HUDEP-2 (cell line): ENCODE results near the gene CDH13.

ENCODE experiments used
- DNase-seq, 76 experiments: peaks; one replicate each; lab custom pipeline; 2025; ENCODE audit not compliant: unreplicated experiment in 76 of 76; lab: John Stamatoyannopoulos, UW

CDH13 gene

GRCh38 chr16:82876951-82877350 is 250.2 kb downstream of the CDH13 start:
- no peak for DNase-seq

DNA sequence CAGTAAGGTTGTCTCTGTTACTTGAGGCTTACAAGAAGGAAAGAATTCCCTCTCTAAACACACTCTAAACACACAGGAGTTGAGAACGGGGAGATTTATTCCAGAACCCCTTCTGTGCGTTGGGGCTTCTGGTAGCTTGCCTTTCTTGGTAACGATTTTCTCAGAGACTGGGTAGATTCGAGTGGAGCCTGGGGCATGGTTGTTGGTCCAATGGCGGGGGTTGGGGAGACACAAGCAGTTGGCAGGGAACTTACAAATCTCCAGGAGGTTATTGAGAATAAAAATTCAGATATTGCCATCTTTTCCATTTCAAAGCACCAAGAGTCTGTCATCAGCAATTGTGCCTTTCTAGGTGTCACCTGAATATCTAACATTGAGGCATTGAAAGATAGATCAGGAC is 251.7 kb downstream of the CDH13 start:
- no peak for DNase-seq

GRCh38 chr16:82880346-82880745 is 253.6 kb downstream of the CDH13 start:
- no peak for DNase-seq

- DNase-seq = no peak
Observed at GRCh38 chr16:82881516-82881915, 254.7 kb downstream of the CDH13 start.

GRCh38 chr16:82882226-82882625 is 255.5 kb downstream of the CDH13 start:
- no peak for DNase-seq

DNA sequence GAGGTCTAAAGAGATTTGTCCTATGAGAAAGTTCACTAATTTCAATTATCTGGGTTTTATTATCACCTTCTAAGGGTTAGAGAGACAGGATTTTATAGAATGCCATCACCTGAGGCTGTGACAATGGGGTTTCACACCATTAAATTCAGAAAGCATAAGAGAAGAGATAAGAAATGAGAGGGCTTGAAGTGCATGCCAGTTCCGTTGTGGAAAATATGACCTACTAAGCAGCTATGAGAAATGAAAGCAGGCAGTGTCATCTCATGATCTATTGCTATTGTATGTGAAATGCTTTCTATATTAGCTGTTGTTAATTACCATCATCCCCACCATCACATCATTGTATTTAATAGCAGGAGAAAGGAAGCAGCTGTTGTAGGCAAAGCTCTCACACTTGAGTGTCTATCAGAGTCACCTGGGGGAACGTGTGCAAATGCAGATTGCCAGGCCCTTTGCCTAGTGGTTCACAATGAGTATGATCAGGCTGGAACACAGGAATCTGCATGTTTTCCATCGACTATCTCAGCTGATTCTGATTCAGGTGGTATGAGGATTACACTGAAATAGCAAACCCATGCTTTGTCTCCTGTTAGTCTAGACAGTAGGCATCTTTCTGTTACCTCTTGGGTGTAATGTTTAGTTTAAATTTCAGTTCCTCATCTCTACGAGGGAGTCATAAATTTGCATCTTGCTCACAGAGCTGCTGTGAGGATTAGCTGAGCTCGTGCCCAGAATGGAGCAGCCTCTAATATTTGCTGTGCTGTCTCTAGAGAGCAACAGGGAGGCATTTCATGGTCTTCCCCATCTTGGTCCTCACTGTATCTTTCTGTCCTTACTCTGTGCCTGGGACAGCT is 256.4 kb downstream of the CDH13 start:
- no peak for DNase-seq

DNA sequence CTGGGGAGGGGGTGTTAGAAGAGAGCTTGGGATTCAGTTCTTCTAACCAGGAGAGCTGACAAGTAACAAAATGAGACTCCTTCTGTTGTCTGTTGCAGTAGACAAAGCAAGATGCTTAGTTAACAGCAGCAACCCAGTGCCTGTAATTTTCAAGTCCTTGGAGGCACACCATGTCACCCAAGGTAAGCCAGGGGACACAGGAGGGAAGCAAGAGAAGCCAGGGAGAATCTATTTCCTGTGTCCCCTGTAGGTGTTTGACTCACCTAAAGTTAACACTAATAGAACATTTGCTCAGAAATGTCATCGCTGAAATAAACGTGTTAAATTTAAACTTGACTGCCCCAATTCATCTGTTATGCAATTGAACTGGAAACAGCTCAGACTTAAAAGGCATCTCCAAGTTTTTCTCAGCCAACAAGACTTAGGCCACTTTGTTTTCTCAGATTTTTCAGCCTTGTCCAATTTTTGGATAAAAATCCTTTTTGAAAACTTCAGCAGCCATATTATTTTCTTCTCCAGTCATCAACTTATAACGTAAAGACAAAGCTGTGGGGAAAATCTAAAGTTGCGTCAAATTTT is 257.6 kb downstream of the CDH13 start:
- DNase-seq = no peak

GRCh38 chr16:82886146-82886545 is 259.4 kb downstream of the CDH13 start:
- no peak for DNase-seq

DNA sequence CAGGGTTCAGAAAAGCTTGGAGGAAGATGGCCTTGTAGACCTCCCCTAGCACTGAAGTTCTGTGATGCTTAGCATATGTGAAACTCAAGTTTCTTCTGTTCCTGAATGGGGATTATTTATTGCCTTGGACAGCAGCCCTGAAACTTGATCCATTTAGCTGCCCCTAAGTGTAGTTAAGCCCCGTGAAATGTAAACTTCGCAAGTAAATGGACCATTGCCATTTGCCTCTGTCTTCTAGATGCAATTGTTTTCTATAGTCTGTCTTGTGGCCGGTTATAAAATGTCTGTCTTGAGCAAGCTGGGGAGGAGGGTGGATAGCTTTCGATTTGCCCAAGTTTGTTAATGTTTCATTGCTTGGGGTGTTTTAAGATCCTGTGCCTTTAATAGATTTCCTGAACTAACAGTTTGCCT is 261.8 kb downstream of the CDH13 start:
- DNase-seq = no peak

DNA sequence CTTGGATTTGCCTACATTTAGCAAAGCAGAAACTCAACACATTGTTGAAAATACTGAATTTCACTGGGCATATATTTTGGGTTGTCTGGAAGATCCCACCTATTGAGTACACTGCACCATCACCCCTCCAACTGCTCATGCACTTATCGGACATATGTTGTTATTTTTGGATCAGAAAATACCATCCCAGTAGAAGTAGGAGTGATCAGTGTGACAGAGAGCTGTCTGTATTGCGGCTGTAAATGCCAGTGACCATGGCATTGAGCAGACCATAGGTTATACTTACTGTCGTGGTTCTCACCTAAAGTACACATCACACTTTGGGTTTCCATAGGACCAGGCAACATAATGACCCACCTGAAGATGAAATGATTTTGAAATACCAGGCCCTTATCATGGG is 264.7 kb downstream of the CDH13 start:
- DNase-seq = no peak

DNA sequence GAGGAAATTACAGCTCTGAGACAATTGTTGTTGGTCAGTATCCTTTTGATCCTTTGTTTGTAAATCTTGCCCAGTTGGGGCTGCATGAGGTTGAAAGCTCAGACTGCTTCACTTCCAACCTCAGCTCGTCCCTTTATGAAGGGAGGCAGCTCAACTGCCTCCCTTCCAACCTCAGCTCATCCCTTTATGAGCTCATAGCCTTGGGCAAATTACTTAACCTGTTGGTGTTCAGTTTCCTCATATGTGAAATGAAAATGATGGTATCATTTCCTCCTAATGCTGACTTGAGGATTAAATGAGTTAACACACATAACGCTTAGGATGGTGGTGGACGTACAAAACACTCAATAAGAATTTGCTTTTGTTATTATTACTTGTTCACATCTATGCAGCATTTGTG is 265.1 kb downstream of the CDH13 start:
- DNase-seq = no peak

- DNase-seq = no peak
Observed at GRCh38 chr16:82892324-82892723, 265.6 kb downstream of the CDH13 start.

DNA sequence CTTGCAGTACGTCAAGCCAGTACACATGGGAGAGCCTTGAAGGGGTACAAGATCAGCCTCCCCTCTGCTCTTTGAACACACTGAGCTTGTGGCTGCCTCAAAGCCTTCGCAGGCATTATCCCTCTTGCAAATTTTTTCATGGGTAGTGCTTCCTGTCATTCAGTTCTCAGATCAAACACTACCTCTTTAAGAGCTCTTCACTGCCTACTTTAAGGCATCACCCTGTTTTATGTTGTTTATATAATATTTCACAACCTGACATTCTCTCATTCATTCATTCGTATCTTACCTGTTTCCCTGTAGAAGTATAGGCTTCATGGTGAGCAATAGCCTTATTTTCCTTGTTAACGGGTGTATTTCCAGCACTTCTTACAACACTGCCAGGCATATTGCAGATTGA is 269.1 kb downstream of the CDH13 start:
- no peak for DNase-seq

DNA sequence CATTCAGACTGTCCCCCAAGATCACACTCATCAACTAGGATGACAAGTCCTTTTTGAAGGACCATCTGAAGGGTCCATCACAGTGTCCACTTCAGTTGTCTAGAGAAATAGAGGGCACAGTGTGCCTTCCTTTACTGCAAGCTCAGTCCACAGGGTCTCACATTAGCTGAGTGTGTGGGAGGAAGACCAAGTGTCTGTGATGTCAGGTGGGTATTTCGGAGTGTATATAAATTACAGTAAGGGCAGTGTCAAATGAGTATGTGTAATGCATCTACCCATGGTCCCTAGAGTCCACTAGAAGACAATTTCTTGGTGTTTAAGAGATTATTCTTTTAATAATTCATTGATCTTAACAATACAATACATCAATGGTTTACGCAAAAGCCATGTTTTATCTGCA is 272.2 kb downstream of the CDH13 start:
- no peak for DNase-seq

- DNase-seq = no peak
Observed at GRCh38 chr16:82899731-82900450, 273.1 kb downstream of the CDH13 start.

GRCh38 chr16:82900559-82900958 is 273.8 kb downstream of the CDH13 start:
- DNase-seq = no peak

DNA sequence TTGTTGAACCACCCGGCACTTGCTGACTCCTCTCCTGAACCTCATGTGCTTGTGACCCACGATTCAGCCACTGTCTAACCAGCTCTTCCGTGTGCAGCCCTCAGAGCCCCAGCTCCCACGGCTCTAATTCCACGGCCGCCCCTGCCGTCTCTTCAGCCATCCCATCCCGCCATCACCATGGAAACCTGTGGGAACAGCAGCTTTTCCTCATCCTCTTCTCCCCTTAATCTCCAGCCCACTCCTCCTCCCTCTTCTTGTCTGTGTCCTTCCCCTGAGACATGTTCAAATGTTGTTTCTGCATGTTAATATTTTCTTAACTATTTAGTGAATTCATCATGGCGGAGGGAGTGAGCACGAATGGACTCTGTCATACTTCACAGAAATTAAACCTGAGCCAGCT is 285.2 kb downstream of the CDH13 start:
- no peak for DNase-seq

DNA sequence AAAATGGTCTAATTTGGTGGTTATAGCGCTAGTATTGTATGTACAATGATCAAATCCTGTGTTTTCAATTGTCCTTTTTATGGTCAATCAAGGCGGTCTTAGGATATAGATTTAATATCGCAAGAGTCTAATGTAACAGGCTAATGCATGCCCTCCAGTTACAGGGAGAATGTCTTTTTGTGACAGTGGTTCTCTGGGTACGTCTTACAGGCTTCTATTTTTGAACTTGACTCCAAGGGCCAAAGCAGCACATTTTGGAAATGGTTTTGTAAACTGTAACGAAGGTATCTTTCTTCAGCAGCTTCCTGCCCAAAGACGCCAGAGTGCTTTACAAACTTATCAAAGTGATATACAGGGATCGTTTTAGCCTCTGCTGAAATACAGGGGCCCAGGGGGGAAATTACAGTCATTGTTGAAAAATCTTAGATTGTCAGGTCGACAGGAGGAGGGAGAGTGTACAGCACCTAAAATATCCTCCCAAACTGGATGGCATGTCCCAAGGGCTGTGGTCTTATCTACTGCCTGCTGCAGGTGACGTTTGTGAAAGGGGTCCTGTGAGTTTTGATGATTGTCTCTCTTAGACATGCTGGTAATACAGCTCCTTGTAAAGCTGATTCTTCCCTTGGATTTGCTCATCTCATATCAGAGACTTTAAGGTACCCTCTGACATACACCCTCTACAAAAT is 288.5 kb downstream of the CDH13 start:
- no peak for DNase-seq

DNA sequence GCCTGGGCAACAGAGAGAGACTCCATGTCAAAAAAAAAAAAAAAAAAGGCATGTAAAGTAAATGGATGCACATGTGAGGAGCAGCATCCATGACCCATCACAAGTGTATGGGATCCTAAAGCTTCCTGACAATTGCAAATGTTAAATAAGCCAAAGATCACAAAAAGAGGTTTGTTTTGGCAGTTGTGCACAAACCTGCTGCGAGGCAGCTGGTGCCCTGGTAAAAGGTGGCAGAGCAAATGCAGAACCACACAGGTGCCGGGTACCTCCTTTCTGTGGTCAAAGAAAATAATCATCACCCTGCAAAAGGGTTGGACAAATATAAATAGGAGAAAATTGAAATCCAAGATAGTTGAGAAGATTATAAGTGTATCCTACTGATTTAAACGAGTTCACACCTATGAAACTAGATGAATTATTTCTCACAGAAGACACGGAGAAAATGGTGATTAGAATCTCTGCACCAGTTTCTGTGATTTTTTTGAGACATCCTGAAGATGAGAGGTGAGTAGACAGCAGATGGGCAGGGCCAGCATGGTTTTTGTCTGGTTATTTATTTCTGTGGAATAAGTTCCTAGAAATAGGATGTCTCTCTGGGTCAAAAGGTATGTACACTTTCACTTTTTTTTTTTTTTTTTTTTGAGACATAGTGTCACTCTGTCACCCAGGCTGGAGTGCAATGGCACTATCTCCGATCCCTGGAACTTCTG is 291.3 kb downstream of the CDH13 start:
- no peak for DNase-seq

DNA sequence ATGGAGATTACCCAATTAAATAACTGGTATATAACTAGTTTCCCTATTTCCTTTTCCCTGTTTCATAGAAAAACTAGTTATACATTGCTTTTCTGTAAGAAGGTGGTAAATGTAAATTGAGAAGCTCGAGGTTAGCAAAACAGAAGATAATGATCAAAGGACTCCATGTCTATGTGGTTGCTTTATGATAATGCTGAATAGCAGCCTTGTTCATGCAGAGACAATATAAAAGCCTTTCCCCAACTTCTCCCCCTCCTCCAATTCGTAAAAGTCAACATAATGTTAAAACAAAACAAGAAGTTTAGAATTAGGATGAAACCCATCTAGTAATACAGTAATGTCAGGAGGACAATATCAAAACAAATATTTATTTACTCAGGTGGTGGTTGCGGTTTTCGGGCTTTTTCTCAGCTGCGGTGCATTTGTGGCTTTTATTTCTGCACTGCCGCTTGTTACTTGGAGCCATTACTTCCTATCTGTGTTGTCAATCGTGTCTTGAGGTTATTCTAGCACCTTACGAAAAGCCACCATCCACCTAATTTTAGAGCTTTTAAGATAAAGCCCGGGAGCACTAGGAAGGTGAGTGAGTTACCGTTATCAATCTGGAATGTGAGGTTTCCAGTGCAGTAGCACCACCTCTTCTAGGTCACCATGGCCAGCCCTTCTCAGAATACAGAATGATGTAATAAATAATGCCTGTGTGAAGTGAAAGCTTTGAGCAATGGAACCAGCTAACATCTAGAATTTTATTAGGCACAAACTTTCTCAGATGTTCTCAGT is 297.5 kb downstream of the CDH13 start:
- no peak for DNase-seq
